Measurements from ENCODE around the gene ZBTB7C.

ZBTB7C gene

DNA sequence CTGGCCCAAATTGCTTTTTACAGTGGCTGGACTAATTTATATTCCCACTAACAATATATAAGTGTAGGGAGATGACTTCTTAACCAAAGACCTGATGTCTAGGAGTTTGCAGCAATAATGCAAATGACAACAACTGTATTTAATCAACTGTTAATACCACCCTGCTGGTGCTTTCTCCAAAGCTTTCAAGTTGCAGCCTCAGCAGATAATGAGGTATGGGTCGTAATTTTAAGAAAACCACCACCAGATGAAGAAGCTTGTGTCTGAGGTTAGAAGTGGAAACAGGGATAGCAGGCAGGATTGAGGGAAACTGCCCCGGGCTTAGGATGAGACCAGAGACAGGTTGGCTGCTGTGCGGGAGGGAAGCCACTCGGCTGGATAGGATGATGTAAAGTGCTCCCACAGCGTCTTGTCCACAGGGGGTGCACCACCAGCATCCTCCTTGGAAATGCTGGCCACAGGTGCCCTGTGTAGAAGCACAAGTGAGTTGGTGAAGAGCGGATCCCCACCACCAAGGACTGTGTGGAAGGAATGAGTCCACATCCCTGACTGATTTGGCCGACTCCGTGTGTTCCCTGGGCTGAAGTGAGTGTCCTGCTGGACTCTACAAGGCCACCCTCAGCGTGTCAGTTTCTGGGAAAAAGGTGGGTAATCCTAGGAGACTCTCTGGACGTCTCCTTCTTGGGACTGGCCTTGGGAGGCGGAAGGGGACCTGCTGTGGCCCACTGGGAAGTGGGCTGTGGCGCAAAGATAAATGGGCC is 402.6 kb downstream of the ZBTB7C start:
- no peak for DNase-seq

DNA sequence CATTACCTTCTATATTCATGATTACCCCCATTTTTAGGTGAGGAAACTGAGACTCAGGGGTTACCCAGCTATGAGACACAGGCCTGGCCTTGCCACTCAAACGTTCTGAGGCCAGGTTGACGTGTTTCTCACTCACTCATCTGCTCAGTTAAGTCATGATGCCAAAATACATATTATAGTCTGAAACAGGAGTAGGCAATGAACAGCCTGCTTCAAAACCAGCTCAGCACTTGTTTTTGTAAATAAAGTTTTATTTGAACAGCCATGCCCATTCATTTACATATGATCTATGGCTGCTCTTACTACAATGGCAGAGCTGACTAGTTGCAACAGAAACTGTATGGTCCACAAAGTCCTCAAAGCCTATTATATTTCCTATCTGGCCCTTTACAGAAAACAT is 404.6 kb downstream of the ZBTB7C start:
- DNase-seq, result no peak

DNA sequence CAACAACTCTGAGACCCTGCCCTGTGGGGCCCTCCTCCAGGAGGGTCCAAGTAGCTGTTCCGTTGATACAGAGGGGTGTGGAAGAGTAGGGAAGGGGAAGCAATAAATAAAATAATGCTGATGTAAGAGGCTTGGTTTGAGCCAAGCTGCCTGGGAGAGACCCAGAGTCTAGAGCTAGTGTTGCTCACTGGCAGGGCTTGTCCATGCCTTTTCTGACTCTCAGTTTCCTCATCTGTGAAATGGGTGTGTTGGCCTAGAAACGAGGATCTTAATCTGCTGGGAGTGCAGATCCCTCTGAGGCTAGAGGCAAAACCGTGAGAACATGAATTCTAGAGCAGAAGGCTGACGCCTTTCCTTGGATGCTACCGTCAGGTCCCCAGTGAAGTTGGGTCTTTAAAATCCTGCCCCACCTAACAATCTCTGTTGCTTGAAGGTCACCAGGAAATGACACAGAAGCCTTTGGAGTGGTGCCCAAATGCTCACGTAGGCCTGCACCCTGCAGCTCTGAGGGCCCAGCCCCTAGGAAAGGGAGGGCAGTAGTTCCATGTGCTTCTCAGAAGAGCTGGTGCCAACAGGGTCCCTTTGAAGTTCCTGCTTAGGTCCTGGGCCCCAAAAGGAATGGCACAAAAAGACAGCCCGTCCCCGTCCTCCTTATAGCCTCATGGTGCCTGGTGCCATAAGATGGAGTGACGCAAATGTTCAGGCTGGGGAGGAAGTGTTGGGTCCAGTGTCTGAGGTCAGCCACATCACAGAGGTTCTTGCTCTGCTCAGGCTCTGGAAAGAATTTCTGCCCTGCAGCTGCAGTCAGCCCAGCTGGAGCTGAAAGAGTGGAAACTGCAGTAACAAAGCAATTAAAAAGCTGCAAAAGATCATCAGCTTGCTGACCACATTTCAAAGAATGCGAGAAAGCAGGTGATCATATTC is 405.5 kb downstream of the ZBTB7C start:
- no peak for DNase-seq

DNA sequence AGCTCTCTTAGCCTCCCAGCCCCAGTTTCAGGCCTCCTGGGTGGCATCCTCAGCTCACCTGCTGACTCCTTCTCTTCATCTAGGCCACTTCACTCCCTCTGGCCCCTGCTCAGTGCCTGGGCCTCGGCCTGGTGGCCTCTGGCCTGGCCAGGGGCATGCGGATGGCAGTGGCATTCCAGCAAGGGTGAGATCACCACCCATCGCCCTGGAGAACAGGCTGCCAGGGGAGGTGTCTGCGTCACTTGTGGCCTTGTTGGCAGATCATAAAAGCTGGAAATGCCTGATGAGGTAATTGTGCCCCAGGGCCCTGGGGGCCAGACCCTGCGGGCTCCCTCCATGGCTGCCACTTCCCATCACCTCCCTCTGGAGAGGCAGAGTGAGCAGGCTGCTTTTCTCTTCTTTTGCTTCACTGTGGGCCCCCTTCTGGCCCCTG is 406.2 kb downstream of the ZBTB7C start:
- no peak for DNase-seq

DNA sequence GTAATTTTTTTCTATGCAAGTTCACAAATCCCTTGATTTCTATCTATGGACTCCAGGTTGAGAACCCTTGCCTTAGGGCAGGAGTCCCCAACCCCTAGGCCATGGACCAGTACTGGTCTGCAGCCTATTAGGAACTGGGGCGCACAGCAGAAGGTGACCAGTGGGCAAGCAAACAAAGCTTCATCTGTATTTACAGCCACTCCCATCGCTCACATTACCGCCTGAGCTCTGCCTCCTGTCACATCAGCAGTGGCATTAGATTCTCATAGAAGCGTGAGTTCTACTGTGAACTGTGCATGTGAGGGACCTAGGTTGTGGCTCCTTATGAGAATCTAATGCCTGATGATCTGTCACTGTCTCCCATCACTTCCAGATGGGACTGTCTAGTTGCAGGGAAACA is 408.5 kb downstream of the ZBTB7C start:
- DNase-seq, result no peak

DNA sequence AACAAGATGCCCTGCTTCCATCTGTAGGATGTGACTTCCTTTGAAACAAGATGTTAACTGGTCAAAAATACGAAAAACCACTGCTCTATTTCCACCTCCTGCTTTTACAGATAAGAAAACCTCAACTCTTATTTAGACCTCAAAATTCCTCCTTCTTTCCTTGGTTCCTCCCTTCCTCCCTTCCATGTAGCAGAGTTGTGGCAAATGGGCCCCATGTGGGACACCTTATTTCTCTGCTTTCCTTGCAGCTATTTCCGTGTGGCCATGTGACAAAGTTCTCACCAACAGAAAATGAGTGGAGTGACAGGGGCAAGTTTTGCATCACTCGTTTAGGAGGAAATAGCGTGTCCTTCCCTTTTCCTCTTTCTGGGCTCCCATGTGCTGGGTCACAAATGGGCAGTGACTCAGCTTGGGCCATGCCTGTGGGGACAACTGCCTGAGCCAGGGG is 409.4 kb downstream of the ZBTB7C start:
- no peak for DNase-seq

DNA sequence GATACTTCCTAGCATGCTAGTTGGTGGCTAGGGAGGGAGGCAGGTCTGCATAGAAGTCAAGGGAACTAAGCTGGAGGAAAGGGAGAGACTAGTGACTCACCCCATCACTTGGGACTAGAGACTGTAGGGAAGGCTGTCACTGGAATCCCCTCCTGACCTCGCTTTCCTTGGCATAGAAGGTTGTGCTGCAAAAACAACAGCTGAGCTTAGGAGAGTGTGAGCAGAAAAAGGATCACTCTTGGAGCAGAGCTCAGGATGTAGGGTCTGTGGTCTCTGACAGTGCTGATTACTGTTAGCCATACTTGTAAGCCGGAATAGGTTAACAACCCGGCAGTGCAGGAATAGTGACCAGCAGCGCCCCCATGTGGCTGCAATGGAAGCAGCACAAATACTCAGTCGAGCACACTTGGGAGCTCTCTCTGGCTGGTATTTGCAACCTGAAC is 411.8 kb downstream of the ZBTB7C start:
- no peak for DNase-seq

DNA sequence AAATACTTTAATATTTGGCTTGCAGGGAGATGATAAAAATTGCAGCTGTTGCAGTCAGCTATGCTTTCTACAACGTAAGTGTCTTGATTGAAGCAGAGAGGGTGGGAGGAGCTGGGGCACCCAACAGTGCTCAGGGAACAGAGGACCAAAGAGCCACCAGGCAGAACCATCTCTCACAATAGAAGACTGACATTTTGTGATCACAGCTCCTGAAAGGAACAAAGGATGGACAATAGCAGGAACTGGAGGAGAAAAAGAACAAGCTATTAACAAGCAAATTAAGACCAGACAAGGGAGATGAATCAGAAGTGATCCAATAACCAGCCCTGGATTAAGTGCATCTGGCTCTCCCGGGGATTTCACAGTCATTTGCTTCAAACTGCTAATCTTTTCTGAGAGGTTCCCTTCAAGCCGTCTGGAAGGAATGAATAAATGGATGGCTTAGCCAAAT is 413.1 kb downstream of the ZBTB7C start:
- DNase-seq, result no peak

DNA sequence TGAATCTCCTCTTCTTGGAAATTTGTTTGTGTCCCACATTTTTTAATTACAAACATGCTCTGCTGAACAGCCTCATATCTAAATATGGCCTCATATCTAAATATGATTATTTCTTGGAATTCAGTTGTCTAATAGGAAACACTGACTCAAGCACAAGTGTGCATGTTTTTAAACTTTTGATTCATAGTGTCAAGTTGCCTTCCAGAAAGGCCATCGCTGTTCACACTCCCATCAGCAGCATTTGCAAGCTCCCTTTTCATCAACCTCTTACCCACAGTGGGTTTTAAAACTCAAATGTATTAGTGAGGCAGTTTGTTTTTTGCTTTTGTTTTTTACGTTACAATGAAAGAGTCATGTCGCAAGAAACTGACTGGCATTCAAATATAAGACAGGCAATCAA is 413.5 kb downstream of the ZBTB7C start:
- DNase-seq, result no peak

DNA sequence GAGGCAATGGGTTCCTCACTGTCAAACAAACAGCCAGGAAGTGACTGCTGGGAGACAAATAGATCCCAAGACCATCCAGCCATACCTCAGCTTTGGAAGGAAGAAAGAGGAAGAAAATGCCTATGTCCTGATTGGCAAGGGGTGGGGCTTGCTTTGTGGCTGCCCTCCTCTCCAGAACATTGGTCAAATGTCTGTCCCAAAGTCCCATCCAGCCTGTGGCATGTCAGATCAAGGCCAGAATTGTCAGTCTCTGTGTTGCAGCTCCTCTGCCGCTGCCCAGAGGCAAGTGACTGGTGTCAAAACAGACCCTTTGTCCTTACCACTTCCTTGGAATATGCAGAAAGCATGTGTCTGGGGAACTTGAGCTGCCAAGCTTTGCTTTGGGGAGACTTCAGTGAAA is 415.8 kb downstream of the ZBTB7C start:
- DNase-seq, result no peak

DNA sequence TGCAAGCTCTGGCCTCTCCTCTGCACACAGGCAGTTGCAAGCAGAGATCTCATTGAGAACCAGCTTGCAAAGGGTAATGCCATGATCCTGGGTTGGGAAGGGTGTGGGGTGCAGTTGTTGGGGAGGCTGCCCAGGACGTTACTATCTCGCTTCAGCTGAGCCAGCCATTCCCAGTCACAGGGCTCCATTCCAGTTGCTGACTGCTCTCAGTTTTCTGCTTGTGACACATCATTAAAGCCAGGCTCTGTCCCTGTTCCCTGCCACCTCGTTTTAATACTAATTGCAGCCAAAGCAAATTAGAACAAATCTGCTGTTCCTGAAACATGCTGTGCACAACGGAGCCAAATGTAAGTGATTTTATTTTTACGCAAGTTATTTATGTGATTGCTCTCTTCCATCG is 416.2 kb downstream of the ZBTB7C start:
- DNase-seq, result no peak

DNA sequence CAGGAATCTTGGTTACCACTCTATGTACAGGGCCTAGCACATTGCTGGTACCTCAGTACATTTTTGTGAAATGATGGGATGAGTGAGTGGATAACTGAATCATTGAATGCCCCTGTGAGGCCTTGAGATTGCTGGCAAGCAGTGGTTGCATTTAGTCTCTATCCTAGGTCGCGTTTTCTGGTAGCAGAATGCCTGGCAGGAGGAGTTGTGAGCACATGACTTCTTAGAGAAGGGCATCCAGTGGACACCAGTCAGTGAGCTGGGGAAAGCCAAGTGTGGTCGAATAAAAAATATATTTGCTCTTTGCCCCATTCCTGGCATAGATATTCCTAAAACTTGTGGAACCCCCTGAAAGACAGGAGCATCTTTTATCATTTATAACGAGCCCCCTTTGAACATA is 416.9 kb downstream of the ZBTB7C start:
- DNase-seq, result no peak

DNA sequence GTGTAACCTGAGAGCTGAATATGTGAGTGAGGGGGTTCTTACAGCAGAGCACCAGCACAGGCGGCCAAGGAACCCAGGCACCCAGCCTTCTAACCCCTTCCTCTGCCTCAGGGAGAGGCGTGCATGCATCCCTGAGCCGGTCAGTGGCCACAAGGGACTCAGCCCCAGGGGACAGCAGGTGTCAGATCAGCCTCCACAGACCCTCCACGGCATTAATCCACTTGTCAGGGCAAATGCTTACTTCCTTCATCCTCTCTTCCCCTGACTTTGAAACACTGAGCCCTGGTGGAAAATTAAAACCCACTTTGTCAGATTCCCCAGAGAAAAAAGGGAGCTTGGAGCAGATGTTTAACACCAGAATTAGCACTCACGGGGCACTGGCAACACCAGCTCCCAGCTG is 418.2 kb downstream of the ZBTB7C start:
- no peak for DNase-seq

DNA sequence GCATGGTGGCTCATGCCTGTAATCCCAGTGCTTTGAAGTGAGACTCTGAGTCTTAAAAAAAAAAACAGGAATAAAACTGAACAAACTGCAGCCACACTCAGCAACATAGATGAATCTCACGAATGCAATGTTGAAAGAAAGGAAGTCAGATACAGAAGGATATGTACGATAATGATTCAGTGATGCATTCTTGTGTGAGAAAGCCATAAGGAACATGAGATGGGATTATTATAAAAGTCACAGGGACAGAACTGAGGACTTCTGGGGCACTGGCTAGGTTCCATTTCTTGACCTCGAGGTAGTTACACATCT is 421.8 kb downstream of the ZBTB7C start:
- DNase-seq, result no peak

DNA sequence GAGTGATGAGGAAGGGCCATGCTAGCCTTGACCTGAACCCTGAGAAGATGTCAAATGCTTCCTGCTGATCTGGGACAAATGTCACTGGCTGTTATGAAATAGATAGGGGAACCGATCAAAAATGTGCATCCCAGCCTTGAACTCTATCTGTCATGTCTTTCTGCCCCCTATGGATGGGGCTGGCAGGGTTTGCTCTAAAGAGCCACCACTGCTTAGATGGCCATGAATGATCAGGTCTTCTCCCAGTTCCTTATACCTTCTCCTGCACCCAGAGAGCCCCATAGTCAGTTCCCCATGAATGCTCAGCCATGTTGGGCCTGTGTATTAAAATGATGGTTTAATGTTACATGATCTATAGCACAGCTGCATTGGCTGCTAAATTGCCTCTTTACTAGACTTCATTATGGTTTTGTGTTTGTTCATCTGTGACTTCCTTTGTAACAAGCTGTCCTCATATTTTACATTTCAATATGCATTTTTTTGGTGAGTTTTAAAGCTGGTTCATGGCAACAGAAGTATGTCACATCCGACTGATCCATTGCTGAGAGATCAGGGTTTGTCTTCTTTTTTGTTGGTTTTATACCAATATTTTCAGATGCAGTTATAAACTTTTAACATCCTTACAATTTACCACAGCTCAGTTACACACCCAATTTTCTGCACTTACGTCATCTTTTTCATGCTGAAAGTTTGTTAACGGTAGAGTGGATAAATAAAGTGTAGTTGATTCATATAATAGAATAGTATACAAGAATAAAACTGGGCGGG is 422.4 kb downstream of the ZBTB7C start:
- DNase-seq, result no peak

DNA sequence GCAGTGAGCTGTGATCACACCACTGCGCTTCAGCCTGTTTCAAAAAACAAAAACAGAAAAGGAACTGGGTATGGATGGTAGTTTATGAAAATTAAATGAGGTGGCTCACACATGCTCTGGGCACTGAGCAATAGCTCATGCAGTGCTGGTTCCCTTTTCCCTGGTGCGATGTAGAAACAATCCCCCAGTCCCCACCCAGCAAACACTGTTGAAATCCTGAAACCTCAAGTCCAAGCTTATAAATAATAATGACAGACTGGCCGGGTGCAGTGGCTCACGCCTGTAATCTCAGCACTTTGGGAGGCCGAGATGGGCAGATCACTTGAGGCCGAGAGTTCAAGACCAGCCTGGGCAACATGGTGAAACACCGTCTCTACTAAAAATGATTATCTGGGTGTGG is 423.3 kb downstream of the ZBTB7C start:
- no peak for DNase-seq

DNA sequence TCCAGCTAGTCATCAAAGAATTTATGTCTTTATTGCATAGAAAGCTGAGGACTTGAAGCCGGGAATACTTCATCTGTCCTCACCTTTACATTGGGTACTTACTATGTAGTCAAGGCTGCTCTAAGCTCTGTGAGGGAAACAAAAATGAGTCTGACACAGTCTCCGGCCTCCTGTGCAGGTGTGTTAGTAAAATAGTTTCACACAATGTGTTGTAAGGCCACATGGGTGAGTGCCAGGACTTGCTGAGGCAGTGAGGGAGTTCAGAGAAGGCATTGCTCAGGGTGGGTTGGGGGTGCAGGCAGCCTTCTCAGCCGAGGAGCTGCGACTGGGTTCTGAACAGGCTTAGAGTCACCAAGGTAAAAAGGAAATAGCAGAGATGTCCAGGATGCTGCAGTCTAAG is 424.2 kb downstream of the ZBTB7C start:
- DNase-seq, result no peak

DNA sequence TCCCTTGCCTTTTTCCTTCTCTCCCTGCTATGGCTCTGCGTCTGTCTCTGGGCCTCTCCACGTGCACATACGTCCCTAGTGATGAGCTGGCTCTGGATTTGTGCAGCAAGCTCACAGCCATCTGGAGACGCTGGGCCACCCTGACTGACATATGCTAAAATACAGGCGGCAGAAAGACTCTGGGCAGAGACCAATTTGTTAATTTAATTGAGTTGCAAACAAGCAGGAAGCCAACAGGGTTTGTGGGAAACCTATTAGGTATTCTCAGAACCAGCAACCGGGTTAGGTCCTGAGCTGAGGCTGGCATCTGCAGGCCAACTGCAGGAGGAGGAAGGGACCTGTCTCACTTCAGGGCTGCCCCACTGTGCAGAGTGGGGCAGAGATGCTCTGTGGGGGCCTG is 425.2 kb downstream of the ZBTB7C start:
- no peak for DNase-seq

DNA sequence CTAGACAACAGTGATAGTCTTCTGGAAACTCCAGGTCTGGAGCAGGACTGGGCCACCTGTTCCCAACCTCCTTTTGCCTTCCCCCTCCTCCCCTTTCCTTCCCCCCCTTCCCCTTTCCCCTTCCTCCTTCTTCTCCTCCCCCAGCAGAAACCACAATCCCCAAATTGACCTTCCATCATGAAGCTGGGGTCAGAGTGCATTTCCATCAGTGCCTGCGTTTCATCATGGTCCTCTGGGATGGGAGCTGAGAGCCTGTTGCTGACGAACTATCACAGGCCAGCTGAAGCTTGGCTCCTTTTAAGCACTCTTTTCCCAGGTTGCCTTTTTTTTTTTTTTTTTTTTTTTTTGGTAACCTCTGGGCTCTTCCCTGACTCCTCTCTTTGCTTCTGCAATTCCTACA is 426.1 kb downstream of the ZBTB7C start:
- DNase-seq, result no peak

DNA sequence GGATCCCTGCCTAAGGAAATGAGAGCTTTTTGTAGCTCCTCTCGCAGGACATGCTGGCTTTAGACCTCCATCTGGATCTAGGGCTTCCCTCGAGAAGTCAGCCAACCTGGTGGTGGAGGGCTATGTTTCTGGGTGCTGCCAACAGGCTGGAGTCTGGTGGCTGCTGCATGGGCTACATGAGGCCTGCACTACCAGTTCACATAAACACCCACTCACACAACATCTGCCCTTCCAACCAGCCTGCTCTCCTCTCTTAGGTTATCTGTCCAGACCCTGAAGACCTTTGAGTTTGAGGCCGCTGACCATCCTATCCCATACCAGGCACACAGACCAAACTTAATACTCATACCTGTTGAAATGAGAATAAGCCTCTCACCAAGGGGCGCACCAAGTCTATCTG is 427.4 kb downstream of the ZBTB7C start:
- no peak for DNase-seq

DNA sequence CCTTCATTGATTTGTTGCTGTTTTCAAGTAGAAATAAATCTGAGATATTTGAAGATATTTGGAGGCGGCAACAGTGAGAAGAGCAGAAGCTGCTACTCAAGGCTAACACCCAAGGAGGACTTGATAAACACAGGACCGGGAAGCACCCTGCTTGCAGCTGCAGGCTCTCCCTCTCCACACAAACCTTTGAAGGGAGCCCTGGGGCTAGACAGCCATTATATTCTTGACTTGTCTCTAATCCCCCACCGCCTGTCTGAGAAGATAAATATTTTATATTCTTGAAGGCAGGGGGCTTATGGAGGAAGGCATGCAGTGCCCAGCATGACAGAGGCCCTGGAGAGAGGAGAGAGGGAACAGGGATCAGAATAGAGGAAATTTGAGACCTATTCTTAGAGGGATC is 427.9 kb downstream of the ZBTB7C start:
- no peak for DNase-seq

DNA sequence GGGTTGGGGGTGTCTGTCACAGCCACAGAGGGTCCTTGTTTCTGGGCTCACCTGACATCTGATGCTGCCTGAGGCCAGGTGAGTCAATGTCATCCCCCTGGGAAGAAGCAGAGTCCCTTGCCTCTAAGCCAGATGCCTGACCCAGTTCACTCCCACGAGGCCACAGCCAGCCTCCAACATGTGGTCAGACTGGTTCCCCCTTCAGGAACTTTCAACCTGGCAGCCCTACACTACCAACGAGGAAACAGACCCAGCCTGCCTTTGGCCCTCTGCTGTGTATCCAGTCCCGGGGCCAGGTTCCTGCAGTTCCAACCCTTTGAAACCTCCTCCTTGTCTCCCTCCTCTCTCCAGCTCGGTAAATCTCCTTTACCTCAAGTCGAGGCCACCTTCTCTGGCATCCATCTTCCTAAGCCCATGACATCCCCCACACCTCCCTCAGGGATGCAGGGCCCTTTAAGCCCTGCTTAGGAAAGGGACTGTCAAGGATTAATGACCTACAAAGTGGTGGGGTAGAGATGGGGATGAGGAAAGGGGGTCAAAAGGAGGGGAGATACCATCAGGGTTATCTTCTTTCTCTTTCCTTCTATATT is 429.5 kb downstream of the ZBTB7C start:
- DNase-seq, result no peak

DNA sequence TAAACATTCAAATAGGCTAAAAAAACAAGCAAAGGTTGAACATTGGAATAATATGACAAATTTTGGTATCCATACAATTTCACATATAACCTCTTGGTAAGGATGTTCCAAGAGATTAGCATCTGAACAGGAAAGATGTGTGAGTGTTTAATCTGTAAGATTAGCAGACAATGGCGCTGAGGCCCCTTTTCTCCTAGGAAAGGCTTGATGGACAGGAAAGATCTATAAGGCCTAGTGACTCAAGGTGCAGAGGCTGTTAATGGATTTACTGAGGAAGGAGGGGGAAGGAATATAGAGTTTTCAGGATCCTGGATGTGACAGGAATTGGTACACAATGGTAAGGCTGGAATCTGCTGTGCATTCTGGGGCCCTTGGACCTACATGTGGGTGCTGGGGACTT is 430.6 kb downstream of the ZBTB7C start:
- no peak for DNase-seq
